ENCODE results near the gene HSD11B2. TPM values are rescaled to one million over a fixed set of nuclear protein-coding genes. Genes with fewer than 3 reads are reported as not detected.

HSD11B2 gene
- total RNA-seq, 2 experiments from 2014 or later: not detected

- TF ChIP-seq EZH2phosphoT487 (IDR thresholded peaks at IDR 0.05; ENCODE audit: borderline replicate concordance, low read depth, low read length) (no peak), CTCF (conservative IDR thresholded peaks at IDR 0.05; ENCODE audit: low read length) (no peak)
- H3K9me2 ChIP-seq (ENCODE audit: insufficient read depth, low read length): no peaks in the 10 kb centered on the region
- no peaks in the 10 kb centered on the region for H3K36me3 ChIP-seq (ENCODE audit: insufficient read depth, low read length)
- no peaks in the 10 kb centered on the region for H4K20me1 ChIP-seq (ENCODE audit: insufficient read depth, low read length)
- H3K4me3 ChIP-seq (ENCODE audit: low read depth, low read length, poor library complexity, severe bottlenecking): no peak overlapping the region
- no peak overlapping the region for H3K27ac ChIP-seq (ENCODE audit: low read depth, low read length, poor library complexity, severe bottlenecking)
- ChIA-PET POLR2A (interaction anchor here (0.6 to 0.7 kb wide), 2 partner anchors 42 to 129 kb away, joined by 3 to 4 read pairs; no protein-coding TSS in a partner anchor), CTCF (ENCODE audit: unreplicated experiment) (interaction anchor here (0.6 kb wide), 1 partner anchor 29 kb away, joined by 4 read pairs; no protein-coding TSS in a partner anchor)
- no peak overlapping the region for H3K4me2 ChIP-seq (ENCODE audit: low read length)
- H3K79me2 ChIP-seq (ENCODE audit: insufficient read depth, low read depth, low read length): no peaks in the 10 kb centered on the region
- no peak overlapping the region for H2AFZ ChIP-seq (ENCODE audit: low read length)
- H3K9me3 ChIP-seq (ENCODE audit: low read length): no peaks in the 10 kb centered on the region
- intact Hi-C loops (cut with micrococcal nuclease; ENCODE audit: unreplicated experiment): loop anchor here (1.0 to 5.0 kb wide), 3 partner anchors 51 to 138 kb away; partner anchors contain the start of gene PLEKHG4
- no peaks in the 10 kb centered on the region for H3K4me1 ChIP-seq (ENCODE audit: insufficient read depth, low read length, poor library complexity, severe bottlenecking)
- DNase-seq (ENCODE audit: low spot score): no peak
- BruUV-seq (replicated peaks): no TSS peak
These were observed 32.2 kb upstream of the HSD11B2 start for GRCh38 chr16:67398546-67399217.

- no peak overlapping the region for H3K4me2 ChIP-seq (ENCODE audit: low read length)
- intact Hi-C loops (cut with micrococcal nuclease; ENCODE audit: unreplicated experiment): loop anchor here (1.0 to 5.0 kb wide), 3 partner anchors 52 to 139 kb away; partner anchors contain the start of gene PLEKHG4
- H3K9me3 ChIP-seq (ENCODE audit: low read length): no peaks in the 10 kb centered on the region
- no peaks in the 10 kb centered on the region for H3K9me2 ChIP-seq (ENCODE audit: insufficient read depth, low read length)
- no peaks in the 10 kb centered on the region for H3K36me3 ChIP-seq (ENCODE audit: insufficient read depth, low read length)
- BruUV-seq (replicated peaks): no TSS peak
- peak; percentile 78 for TF ChIP-seq CTCF (conservative IDR thresholded peaks at IDR 0.05; ENCODE audit: low read length)
- no peak for TF ChIP-seq EZH2phosphoT487 (IDR thresholded peaks at IDR 0.05; ENCODE audit: borderline replicate concordance, low read depth, low read length)
- ChIA-PET CTCF (ENCODE audit: unreplicated experiment) (interaction anchor here (0.6 kb wide), 2 partner anchors 18 to 524 kb away, joined by 3 read pairs; no protein-coding TSS in a partner anchor), POLR2A (no interaction called here)
- no peak overlapping the region for H2AFZ ChIP-seq (ENCODE audit: low read length)
- DNase-seq (ENCODE audit: low spot score): peak; percentile 52
- no peaks in the 10 kb centered on the region for H4K20me1 ChIP-seq (ENCODE audit: insufficient read depth, low read length)
- no peak overlapping the region for H3K27ac ChIP-seq (ENCODE audit: low read depth, low read length, poor library complexity, severe bottlenecking)
- H3K4me1 ChIP-seq (ENCODE audit: insufficient read depth, low read length, poor library complexity, severe bottlenecking): no peaks in the 10 kb centered on the region
- no peaks in the 10 kb centered on the region for H3K79me2 ChIP-seq (ENCODE audit: insufficient read depth, low read depth, low read length)
- H3K4me3 ChIP-seq (ENCODE audit: low read depth, low read length, poor library complexity, severe bottlenecking): no peak overlapping the region
These were observed 31.6 kb upstream of the HSD11B2 start for GRCh38 chr16:67399218-67399733.

Data from OCI-LY7 (cell line).